ENCODE results near the gene PTPRB.
A peak's percentile ranks its signal among the peaks of the same experiment; 100 is the strongest.

PTPRB gene

GRCh38 chr12:70637303-70638085, at the start of gene PTPRB:
Gene PTPRB, minus strand, starts transcription at chr12:70637429. Its CDS starts 34 bp downstream, at chr12:70637395.
- no peak for DNase-seq

GRCh38 chr12:70686907-70687306, 49.7 kb upstream of the PTPRB start:
- no peak for DNase-seq

GRCh38 chr12:70686299-70686698, 49.1 kb upstream of the PTPRB start:
- DNase-seq: no peak

- no peak for DNase-seq
These were observed 46.7 kb upstream of the PTPRB start for GRCh38 chr12:70683976-70684375.

GRCh38 chr12:70671698-70672097, 34.5 kb upstream of the PTPRB start:
- no peak for DNase-seq

- no peak for DNase-seq
These were observed 33.7 kb upstream of the PTPRB start for GRCh38 chr12:70670948-70671347.

- DNase-seq: no peak
These were observed 30.0 kb upstream of the PTPRB start for GRCh38 chr12:70667253-70667652.

- DNase-seq: no peak
These were observed 29.1 kb upstream of the PTPRB start for GRCh38 chr12:70666364-70666763.

- DNase-seq: no peak
These were observed 27.2 kb upstream of the PTPRB start for GRCh38 chr12:70664465-70664881.

- DNase-seq: no peak
These were observed 26.6 kb upstream of the PTPRB start for GRCh38 chr12:70663838-70664237.

GRCh38 chr12:70661466-70662161, 24.4 kb upstream of the PTPRB start:
- no peak for DNase-seq

- no peak for DNase-seq
These were observed 23.5 kb upstream of the PTPRB start for GRCh38 chr12:70660620-70661219.

GRCh38 chr12:70660002-70660604, 22.9 kb upstream of the PTPRB start:
- DNase-seq: no peak

GRCh38 chr12:70659077-70659606, 21.9 kb upstream of the PTPRB start:
- DNase-seq: no peak

- DNase-seq: no peak
These were observed 20.5 kb upstream of the PTPRB start for GRCh38 chr12:70657616-70658286.

GRCh38 chr12:70652451-70652850, 15.2 kb upstream of the PTPRB start:
- DNase-seq: no peak

GRCh38 chr12:70648831-70649230, 11.6 kb upstream of the PTPRB start:
- DNase-seq: no peak

- no peak for DNase-seq
These were observed 11.0 kb upstream of the PTPRB start for GRCh38 chr12:70648191-70648590.

- no peak for DNase-seq
These were observed 9.6 kb upstream of the PTPRB start for GRCh38 chr12:70646850-70647249.

- DNase-seq: peak; percentile 7
These were observed 8.5 kb upstream of the PTPRB start for GRCh38 chr12:70645494-70646317.

GRCh38 chr12:70644861-70645260, 7.6 kb upstream of the PTPRB start:
- DNase-seq: no peak

GRCh38 chr12:70643939-70644338, 6.7 kb upstream of the PTPRB start:
- DNase-seq: no peak

Data from stimulated activated CD4-positive, alpha-beta T cell treated with anti-CD3 and anti-CD28 coated beads, Interleukin-15, amount 100 ng/mL, for 24 hours (primary cell).